Left ventricle myocardium inferior (tissue), 1 donor: ENCODE data around the gene SHISA5. TPM values are rescaled to one million over a fixed set of nuclear protein-coding genes. Genes with fewer than 3 reads are reported as not detected.
"Not testable (repeated sequence)": the region's sequence is repeated elsewhere in the genome, so short reads cannot be mapped to it uniquely, and the experiment has no call there.

Experiments used
- DNase-seq: peaks from one replicate; pipeline ENCODE4 v3.0.0-alpha.2; 2020
- H3K27ac ChIP-seq: fragments of 200-600 bp; replicated peaks from 2 replicates; pipeline ENCODE4 v1.8.0; 2021
- H3K27me3 ChIP-seq: fragments of 200-600 bp; 2 replicates; pipeline ENCODE4 v1.8.0; 2021; ENCODE audit warnings: low read depth
- H3K36me3 ChIP-seq: fragments of 200-600 bp; 2 replicates; pipeline ENCODE4 v1.8.0; 2021
- H3K4me1 ChIP-seq: fragments of 200-600 bp; 2 replicates; pipeline ENCODE4 v1.8.0; 2021
- H3K4me3 ChIP-seq: fragments of 200-600 bp; 2 replicates; pipeline ENCODE4 v1.8.0; 2021; ENCODE audit warnings: mild to moderate bottlenecking, moderate library complexity
- H3K9me3 ChIP-seq: fragments of 200-600 bp; replicated peaks from 2 replicates; pipeline ENCODE4 v1.8.0; 2021
- intact Hi-C: fragments of 100-400 bp; cut with micrococcal nuclease; formaldehyde crosslinking; loops from one replicate; pipeline ENCODE4 v1.11.0; 2022
- long read RNA-seq: library from polyadenylated mRNA; unstranded; transcript quantifications from one replicate; pipeline ENCODE4 v2.0.0, GENCODE V29; 2021
- total RNA-seq: library from RNA; stranded (reverse); fragmentation: NEBNext Ultra II Directional; extraction: Animal tissue kit (Norgen Biotek cat#: 25700); gene quantifications from one replicate; pipeline ENCODE4 v1.2.1, GENCODE V29; 2021
- TF ChIP-seq, protein P1 (sequence below): fragments of 200-600 bp; IDR thresholded peaks from 2 replicates; pipeline ENCODE4 v1.8.0; 2021; ENCODE audit warnings: antibody characterized with exemption, mild to moderate bottlenecking, borderline replicate concordance
- donor health status: DM: no; HTN: yes; CAD: no; lungs with severe emphysema.

SHISA5 gene, protein sequence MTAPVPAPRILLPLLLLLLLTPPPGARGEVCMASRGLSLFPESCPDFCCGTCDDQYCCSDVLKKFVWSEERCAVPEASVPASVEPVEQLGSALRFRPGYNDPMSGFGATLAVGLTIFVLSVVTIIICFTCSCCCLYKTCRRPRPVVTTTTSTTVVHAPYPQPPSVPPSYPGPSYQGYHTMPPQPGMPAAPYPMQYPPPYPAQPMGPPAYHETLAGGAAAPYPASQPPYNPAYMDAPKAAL
- 47.3 TPM for total RNA-seq
- long read RNA-seq, transcript SHISA5-206 (4 exons, 1,839 nt): major isoform, 63 of 119 reads
- long read RNA-seq, transcript SHISA5-201 (6 exons, 2,369 nt): minor isoform, 38 of 119 reads
- long read RNA-seq, partial matches to known transcripts: 11 of 119 reads
- long read RNA-seq, other reads (novel, unspliced or antisense): 3 of 119 reads

DNA sequence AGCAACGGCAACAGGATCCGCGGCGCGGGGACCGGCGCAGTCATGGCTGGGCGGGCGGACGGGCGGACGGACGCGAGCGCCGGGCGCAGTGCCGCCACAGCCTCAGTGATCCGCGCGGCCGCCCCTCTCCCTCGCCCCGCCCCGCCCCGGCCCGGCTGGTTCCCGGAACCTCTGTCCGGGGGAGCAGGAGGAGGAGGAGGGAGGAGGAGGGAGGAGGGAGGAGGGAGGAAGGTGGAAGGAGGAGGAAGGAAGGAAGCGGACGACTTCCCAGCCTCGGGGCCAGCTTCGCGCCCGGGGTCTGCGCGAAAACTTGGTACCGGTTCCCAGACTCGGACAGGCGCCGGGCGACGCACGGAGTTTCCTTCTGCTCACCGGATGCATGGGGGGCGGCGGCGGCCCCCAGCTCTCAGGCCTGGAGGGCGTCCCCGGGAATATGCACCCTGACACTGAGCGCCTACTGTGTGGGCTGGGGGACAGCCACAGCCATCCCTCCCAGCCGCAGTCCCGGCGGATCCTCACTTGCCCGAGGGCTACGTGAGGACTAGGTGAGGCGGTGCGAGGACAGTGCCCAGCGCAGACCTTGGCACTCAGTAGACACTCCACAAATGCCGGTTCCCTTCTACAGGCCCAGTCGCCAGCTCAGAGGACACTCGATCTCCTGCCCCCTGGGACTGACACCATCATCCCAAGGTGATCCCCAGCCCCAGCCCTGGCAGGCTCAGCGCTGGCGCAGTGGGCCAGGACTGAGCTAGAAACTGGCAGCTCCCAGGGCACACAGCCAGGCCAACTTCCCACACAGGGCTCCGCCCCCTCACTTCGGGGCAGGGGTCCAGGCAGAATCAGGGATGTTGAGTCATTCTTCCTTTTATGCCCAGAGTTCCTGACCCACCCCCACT is at the start of gene SHISA5:
SHISA5 (minus strand) TSS at position 124 of the 896 bp plus-strand sequence; CDS start at position 44, 80 bp downstream.
- intact Hi-C loops: no loop called here
- H3K9me3 ChIP-seq: no peaks in the 10 kb centered on the region
- H3K27me3 ChIP-seq: no peaks in the 10 kb centered on the region
- peaks cover under 1% of the 10 kb centered on the region for H3K36me3 ChIP-seq
- H3K27ac ChIP-seq: peak within 1 kb of the TSS; percentile 96
- H3K4me1 ChIP-seq: peaks cover 39% of the 10 kb centered on the region
- TF ChIP-seq, protein P1, sequence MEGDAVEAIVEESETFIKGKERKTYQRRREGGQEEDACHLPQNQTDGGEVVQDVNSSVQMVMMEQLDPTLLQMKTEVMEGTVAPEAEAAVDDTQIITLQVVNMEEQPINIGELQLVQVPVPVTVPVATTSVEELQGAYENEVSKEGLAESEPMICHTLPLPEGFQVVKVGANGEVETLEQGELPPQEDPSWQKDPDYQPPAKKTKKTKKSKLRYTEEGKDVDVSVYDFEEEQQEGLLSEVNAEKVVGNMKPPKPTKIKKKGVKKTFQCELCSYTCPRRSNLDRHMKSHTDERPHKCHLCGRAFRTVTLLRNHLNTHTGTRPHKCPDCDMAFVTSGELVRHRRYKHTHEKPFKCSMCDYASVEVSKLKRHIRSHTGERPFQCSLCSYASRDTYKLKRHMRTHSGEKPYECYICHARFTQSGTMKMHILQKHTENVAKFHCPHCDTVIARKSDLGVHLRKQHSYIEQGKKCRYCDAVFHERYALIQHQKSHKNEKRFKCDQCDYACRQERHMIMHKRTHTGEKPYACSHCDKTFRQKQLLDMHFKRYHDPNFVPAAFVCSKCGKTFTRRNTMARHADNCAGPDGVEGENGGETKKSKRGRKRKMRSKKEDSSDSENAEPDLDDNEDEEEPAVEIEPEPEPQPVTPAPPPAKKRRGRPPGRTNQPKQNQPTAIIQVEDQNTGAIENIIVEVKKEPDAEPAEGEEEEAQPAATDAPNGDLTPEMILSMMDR: no peak
- DNase-seq: peak; percentile 88
- H3K4me3 ChIP-seq: peak within 1 kb of the TSS; percentile 79

DNA sequence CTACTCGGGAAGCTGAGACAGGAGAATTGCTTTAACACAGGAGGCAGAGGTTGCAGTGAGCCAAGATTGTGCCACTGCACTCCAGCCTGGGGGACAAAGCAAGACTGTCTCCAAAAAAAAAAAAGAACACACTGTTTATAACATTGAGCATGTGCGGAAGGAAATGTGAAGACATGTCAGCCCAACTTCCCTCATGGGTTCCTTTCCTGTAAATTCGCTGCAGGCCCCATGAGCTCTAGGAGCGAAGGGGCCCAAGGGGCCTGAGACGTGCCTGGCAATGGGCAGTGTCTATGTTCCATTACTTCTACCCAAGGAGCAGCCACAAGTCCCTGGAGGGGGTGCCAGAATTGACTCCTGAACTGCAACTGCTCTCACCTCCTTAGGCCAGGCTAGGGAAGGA is 49.4 kb upstream of the SHISA5 start:
- Histone ChIP-seq H3K36me3 (no peaks in the 10 kb centered on the region), H3K9me3 (no peaks in the 10 kb centered on the region), H3K4me3 (no peak overlapping the region), H3K4me1 (peaks cover 28% of the 10 kb centered on the region), H3K27me3 (no peaks in the 10 kb centered on the region), H3K27ac (no peak overlapping the region)
- TF ChIP-seq, protein P1: no peak
- DNase-seq: no peak
- intact Hi-C loops: no loop called here

DNA sequence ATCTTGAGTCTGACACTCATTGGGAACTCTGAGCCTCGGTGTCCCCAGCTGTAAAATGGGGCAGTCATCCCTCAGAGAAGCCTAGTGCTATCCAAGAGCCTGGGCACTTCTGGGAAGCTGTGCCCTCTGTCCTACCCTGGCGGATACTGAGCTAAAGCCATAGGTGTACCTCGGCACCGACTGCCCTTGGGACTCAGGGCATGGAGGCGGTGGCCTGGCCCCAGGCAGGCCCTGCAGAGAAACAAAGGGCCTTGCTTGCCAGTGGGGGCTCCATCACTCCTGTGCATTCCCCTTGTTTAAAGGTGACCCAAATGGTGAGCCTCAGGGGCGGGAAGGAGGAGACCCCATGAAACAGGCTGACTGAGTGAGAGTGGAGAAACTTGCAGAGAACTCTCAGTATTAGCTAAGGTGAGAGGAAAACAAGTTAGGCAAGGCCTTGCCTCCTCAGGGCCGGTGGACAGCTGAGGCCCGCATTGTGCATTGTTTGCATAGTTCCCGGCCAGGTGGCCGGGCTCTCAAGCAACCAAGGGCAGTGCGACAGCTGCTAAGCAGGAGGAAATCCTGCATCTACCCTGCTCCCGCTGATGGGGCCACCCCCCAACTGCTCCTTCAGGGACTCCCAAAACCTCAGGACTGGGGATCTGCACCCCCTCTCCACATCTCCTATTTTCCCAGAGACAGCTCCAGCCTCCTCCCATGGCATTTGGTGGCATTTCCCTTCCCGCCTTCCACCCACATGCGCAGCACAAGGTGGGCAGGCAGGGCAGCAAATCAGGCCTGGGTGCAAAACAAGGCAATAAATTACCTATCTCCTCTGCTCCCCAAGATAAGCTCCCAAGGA is 48.4 kb upstream of the SHISA5 start:
- TF ChIP-seq, protein P1: no peak
- Histone ChIP-seq H3K4me3 (no peak overlapping the region), H3K36me3 (no peaks in the 10 kb centered on the region), H3K27me3 (no peaks in the 10 kb centered on the region), H3K27ac (no peak overlapping the region), H3K4me1 (peaks cover 18% of the 10 kb centered on the region), H3K9me3 (no peaks in the 10 kb centered on the region)
- intact Hi-C loops: no loop called here
- DNase-seq: no peak

DNA sequence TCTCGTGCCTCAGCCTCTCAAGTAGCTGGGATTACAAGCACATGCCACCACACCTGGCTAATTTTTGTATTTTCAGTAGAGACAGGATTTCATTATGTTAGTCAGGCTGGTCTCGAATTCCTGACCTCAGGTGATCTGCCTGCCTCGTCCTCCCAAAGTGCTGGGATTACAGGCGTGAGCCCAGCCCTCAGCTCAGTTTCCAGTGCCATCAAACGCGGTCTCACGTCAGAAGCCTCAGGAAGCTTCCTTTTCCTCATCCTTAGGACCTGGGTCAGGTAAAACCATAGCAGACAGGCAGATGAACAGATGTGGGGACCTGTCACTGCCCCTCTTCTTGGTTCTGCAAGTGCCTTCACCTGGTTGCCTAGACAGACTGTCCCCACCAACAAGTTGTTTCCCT is 47.7 kb upstream of the SHISA5 start:
- H3K4me3 ChIP-seq, intact Hi-C loops, H3K27me3 ChIP-seq, H3K27ac ChIP-seq, DNase-seq, H3K36me3 ChIP-seq, H3K9me3 ChIP-seq: not testable (repeated sequence)
- H3K4me1 ChIP-seq: peaks cover 14% of the 10 kb centered on the region

DNA sequence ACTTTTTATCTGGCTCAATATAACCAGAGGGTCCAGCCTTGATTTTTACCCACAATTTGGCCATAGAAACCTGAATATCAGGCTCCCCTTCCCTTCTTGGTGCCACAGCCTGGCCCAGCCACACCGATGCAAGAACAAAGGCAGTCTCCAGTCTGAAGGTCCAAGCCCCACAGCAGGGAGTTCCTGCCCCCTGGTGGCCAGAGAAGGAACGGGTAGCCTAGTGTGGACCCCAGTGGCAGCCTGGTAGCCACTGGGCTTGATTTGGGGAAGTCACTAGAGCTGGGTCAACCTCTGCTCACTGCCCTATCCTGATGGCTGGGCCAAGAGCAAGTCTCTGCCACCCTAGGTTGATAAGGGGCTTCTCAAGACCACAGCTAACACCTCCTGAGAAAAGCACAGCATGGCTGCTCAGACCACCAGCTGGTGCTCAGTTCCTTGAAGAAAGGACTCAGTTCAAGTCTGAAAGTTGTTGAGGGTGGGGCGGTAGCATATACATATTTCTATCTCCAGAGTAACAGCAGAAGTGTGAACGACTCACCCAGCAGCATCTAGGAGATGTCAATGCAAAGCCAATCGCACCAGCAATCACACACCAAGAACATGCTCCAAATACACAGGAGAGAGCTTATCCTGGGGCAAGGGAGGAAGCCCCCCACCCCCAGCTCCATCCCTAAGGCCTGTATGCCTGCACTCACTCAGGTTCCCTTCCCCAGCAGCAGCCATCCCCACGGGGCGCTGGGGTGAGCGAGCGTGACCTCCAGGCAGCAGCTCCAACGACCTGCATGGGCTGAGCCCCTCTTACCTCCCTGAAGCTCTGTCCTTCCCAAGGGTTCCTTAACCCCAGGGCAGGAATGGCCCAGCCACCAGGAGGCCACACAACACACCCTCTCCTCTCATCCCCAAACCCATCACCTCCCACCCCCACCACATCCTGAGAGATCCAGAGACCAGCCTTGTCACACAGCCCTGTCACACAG is 45.0 kb upstream of the SHISA5 start:
- TF ChIP-seq, protein P1: peak; percentile 97
- Histone ChIP-seq H3K27ac (no peak overlapping the region), H3K27me3 (no peaks in the 10 kb centered on the region), H3K9me3 (no peaks in the 10 kb centered on the region), H3K4me1 (peaks cover 7% of the 10 kb centered on the region), H3K36me3 (no peaks in the 10 kb centered on the region), H3K4me3 (no peak overlapping the region)
- DNase-seq: peak; percentile 89
- intact Hi-C loops: loop anchor here (10.0 kb wide), 1 partner anchor 84 kb away; a partner anchor contains a TSS
